ENCODE results near the gene PLA2R1.

DNA sequence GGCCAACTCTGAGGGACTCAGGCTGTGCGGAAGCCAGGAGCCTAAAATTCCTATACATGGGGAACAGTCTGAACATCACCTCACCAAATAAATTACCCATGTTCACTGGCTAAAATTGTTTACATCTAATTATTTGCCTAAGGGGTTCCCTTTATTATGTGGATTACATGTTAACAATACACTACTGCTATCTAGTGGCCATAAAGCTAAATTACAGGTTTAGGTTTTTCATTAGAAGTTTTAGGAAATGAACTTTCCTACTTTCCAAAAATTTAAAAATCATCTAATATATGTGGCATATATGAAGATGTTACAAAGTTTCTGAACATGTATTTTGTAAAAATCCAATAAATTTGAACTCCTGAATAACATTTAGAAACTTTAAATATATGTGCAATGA is 40.3 kb downstream of the PLA2R1 start:
- no peak for TF ChIP-seq CTCF (IDR thresholded peaks at IDR 0.05)
- no peak for TF ChIP-seq POLR2A (IDR thresholded peaks at IDR 0.05)

Measured in lower leg skin (tissue), 3 donors.